ENCODE measurements around the gene MARCKS. TPM values are rescaled to one million over a fixed set of nuclear protein-coding genes. Genes with fewer than 3 reads are reported as not detected.

The MARCKS gene
- total RNA-seq, 2 donors from 2014 or later = 228 to 242 TPM

DNA sequence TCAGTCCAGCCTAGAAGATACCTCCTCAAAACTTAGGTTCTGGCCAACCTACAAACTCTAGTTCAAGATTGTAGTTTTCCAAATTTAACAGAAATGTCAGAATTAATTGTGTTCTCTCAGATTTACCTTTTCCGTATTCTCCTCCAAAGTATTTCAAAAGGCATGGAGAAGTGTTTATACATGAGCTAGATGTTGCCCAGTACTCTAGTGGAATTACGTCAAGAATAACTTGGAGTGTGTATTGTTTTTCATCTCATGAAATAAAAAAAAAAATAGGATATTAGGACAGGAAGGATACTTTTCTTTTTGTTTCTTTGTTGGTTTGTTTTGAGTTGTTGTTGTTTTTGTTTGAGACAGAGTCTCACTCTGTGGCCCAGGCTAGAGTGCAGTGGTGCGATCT lies 32.3 kb upstream of the MARCKS start:
- TF ChIP-seq, protein P1, sequence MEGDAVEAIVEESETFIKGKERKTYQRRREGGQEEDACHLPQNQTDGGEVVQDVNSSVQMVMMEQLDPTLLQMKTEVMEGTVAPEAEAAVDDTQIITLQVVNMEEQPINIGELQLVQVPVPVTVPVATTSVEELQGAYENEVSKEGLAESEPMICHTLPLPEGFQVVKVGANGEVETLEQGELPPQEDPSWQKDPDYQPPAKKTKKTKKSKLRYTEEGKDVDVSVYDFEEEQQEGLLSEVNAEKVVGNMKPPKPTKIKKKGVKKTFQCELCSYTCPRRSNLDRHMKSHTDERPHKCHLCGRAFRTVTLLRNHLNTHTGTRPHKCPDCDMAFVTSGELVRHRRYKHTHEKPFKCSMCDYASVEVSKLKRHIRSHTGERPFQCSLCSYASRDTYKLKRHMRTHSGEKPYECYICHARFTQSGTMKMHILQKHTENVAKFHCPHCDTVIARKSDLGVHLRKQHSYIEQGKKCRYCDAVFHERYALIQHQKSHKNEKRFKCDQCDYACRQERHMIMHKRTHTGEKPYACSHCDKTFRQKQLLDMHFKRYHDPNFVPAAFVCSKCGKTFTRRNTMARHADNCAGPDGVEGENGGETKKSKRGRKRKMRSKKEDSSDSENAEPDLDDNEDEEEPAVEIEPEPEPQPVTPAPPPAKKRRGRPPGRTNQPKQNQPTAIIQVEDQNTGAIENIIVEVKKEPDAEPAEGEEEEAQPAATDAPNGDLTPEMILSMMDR (IDR thresholded peaks at IDR 0.05) = no peak
- Histone ChIP-seq H3K9me3 (no peaks in the 10 kb centered on the region), H3K27me3 (no peaks in the 10 kb centered on the region), H3K9ac (ENCODE audit: low read depth in 2 of 2, low read length in 2 of 2) (no peak overlapping the region), H3K4me1 (peaks cover 9% of the 10 kb centered on the region), H3K27ac (no peak overlapping the region), H3K4me3 (no peak overlapping the region), H3K36me3 (no peaks in the 10 kb centered on the region)
- DNase-seq = no peak
- intact Hi-C loops (cut with DNase I) = no loop called here

GRCh38 chr6:113825781-113826180 lies 31.4 kb upstream of the MARCKS start:
- no peaks in the 10 kb centered on the region for H3K9me3 ChIP-seq
- DNase-seq = peak; percentile 85
- no peak overlapping the region for H3K4me3 ChIP-seq
- peak overlapping the region in 1 of 2 donors; percentile 32 for H3K9ac ChIP-seq (ENCODE audit: low read depth in 2 of 2, low read length in 2 of 2)
- no peaks in the 10 kb centered on the region for H3K36me3 ChIP-seq
- H3K4me1 ChIP-seq = peaks cover 9% of the 10 kb centered on the region
- intact Hi-C loops (cut with DNase I) = no loop called here
- peak overlapping the region; percentile 37 for H3K27ac ChIP-seq
- no peaks in the 10 kb centered on the region for H3K27me3 ChIP-seq
- TF ChIP-seq, protein P1 (IDR thresholded peaks at IDR 0.05) = no peak

DNA sequence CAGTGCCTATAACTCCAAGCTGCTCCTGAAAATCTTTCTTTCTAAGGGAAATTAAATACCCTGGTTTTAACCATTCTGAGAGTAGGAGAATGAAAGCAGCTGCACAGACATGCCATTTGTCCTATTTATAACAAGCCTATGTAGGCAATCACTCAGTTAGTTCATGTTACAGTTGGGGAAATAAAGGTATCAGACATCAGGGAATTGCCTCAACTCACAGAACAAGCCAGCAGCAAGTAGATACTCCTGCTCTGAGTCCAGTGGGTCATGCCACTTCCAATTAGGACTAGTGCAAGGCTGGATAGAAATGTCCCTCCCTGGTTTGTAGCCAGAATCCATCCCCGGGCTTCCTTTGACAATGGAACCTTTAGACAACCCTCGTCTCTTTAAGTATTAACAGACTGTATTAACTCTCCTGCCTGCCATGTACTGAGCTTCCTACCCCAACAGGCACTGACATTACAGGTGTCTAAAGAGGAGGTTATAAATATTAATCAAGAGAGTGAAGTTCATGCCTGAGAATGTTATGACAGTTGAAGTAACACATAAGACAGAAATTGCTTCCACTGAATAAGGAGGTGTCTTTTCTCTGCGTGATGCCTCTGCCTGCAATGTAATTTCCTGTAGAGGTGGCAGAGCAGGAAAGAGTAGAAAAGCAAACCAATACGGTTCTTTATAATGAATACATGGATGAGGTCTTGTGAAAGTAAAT lies 28.0 kb upstream of the MARCKS start:
- Histone ChIP-seq H3K27me3 (no peaks in the 10 kb centered on the region), H3K4me3 (no peak overlapping the region), H3K27ac (peak overlapping the region; percentile 58), H3K36me3 (no peaks in the 10 kb centered on the region), H3K9ac (ENCODE audit: low read depth in 2 of 2, low read length in 2 of 2) (peak overlapping the region in 1 of 2 donors; percentile 70), H3K4me1 (peaks cover 9% of the 10 kb centered on the region), H3K9me3 (no peaks in the 10 kb centered on the region)
- no peak for DNase-seq
- TF ChIP-seq, protein P1 (IDR thresholded peaks at IDR 0.05) = no peak
- intact Hi-C loops (cut with DNase I) = no loop called here

- TF ChIP-seq, protein P1 (IDR thresholded peaks at IDR 0.05) = no peak
Observed at GRCh38 chr6:113829696-113830045, 27.5 kb upstream of the MARCKS start.

GRCh38 chr6:113830140-113830539 lies 27.0 kb upstream of the MARCKS start:
- H3K36me3 ChIP-seq = no peaks in the 10 kb centered on the region
- DNase-seq = no peak
- H3K9ac ChIP-seq (ENCODE audit: low read depth in 2 of 2, low read length in 2 of 2) = no peak overlapping the region
- H3K27ac ChIP-seq = peak overlapping the region; percentile 58
- intact Hi-C loops (cut with DNase I) = no loop called here
- peaks cover 8% of the 10 kb centered on the region for H3K4me1 ChIP-seq
- H3K9me3 ChIP-seq = no peaks in the 10 kb centered on the region
- no peak overlapping the region for H3K4me3 ChIP-seq
- H3K27me3 ChIP-seq = no peaks in the 10 kb centered on the region
- TF ChIP-seq, protein P1 (IDR thresholded peaks at IDR 0.05) = no peak

More at GRCh38 chr6:113829696-113830045, 27.5 kb upstream of the MARCKS start:
- DNase-seq = peak; percentile 67
- H3K27ac ChIP-seq = peak overlapping the region; percentile 58
- no peaks in the 10 kb centered on the region for H3K36me3 ChIP-seq
- peak overlapping the region in 1 of 2 donors; percentile 70 for H3K9ac ChIP-seq (ENCODE audit: low read depth in 2 of 2, low read length in 2 of 2)
- no peaks in the 10 kb centered on the region for H3K9me3 ChIP-seq
- intact Hi-C loops (cut with DNase I) = no loop called here
- H3K4me3 ChIP-seq = no peak overlapping the region
- H3K4me1 ChIP-seq = peaks cover 9% of the 10 kb centered on the region
- H3K27me3 ChIP-seq = no peaks in the 10 kb centered on the region

Data from colonic mucosa (tissue), 4 donors.